Measurements from ENCODE around the gene RPTOR.
"Not testable (repeated sequence)": the region's sequence is repeated elsewhere in the genome, so short reads cannot be mapped to it uniquely, and the experiment has no call there.

Gene RPTOR

GRCh38 chr17:80727409-80727755, 182.7 kb downstream of the RPTOR start:
- DNase-seq, result no peak

GRCh38 chr17:80729016-80729415, 184.4 kb downstream of the RPTOR start:
- no peak for DNase-seq

- DNase-seq, result no peak
These were observed 185.1 kb downstream of the RPTOR start for GRCh38 chr17:80729761-80730160.

- DNase-seq, result no peak
These were observed 186.1 kb downstream of the RPTOR start for GRCh38 chr17:80730739-80731138.

GRCh38 chr17:80731323-80731722, 186.7 kb downstream of the RPTOR start:
- no peak for DNase-seq

GRCh38 chr17:80732268-80732667, 187.6 kb downstream of the RPTOR start:
- DNase-seq, result no peak

GRCh38 chr17:80737106-80738019, 192.7 kb downstream of the RPTOR start:
- DNase-seq, result no peak

- no peak for DNase-seq
These were observed 193.6 kb downstream of the RPTOR start for GRCh38 chr17:80738020-80738808.

GRCh38 chr17:80738987-80739730, 194.5 kb downstream of the RPTOR start:
- no peak for DNase-seq

GRCh38 chr17:80740141-80740540, 195.5 kb downstream of the RPTOR start:
- DNase-seq, result no peak

- DNase-seq, result no peak
These were observed 197.5 kb downstream of the RPTOR start for GRCh38 chr17:80742091-80742490.

- no peak for DNase-seq
These were observed 198.0 kb downstream of the RPTOR start for GRCh38 chr17:80742581-80743180.

- no peak for DNase-seq
These were observed 198.6 kb downstream of the RPTOR start for GRCh38 chr17:80743181-80743771.

GRCh38 chr17:80743973-80744372, 199.3 kb downstream of the RPTOR start:
- not testable (repeated sequence) for DNase-seq

GRCh38 chr17:80744725-80745124, 200.1 kb downstream of the RPTOR start:
- DNase-seq, result not testable (repeated sequence)

GRCh38 chr17:80745183-80745582, 200.5 kb downstream of the RPTOR start:
- no peak for DNase-seq

- DNase-seq, result no peak
These were observed 201.8 kb downstream of the RPTOR start for GRCh38 chr17:80746262-80746935.

GRCh38 chr17:80747469-80747868, 202.8 kb downstream of the RPTOR start:
- DNase-seq, result no peak

- no peak for DNase-seq
These were observed 205.0 kb downstream of the RPTOR start for GRCh38 chr17:80749611-80750010.

GRCh38 chr17:80750263-80750662, 205.6 kb downstream of the RPTOR start:
- DNase-seq, result no peak

- DNase-seq, result peak; percentile 52
These were observed 206.7 kb downstream of the RPTOR start for GRCh38 chr17:80751070-80751945.
